Stomach (tissue), 4 donors: ENCODE data around the gene FAM229A.

Experiments used
- POLR2A ChIP-seq, 4 donors: fragments of 450-650 bp; IDR thresholded peaks; one replicate each; pipeline ENCODE4 v1.6.1; 2016; ENCODE audit warnings: antibody characterized with exemption in 4 of 4, control low read depth in 2 of 4, mild to moderate bottlenecking in 1 of 4, moderate library complexity in 1 of 4
- TF ChIP-seq, protein P1 (sequence below), 7 experiments: fragments of 450-650 bp in 4 of 7; fragments of 200-600 bp in 3 of 7; sonication (generic) in 3 of 7; IDR thresholded peaks; one replicate each; pipeline ENCODE4 v1.5.1; 2016 to 2019; ENCODE audit warnings: antibody characterized with exemption in 7 of 7, control low read depth in 2 of 7, mild to moderate bottlenecking in 1 of 7

DNA sequence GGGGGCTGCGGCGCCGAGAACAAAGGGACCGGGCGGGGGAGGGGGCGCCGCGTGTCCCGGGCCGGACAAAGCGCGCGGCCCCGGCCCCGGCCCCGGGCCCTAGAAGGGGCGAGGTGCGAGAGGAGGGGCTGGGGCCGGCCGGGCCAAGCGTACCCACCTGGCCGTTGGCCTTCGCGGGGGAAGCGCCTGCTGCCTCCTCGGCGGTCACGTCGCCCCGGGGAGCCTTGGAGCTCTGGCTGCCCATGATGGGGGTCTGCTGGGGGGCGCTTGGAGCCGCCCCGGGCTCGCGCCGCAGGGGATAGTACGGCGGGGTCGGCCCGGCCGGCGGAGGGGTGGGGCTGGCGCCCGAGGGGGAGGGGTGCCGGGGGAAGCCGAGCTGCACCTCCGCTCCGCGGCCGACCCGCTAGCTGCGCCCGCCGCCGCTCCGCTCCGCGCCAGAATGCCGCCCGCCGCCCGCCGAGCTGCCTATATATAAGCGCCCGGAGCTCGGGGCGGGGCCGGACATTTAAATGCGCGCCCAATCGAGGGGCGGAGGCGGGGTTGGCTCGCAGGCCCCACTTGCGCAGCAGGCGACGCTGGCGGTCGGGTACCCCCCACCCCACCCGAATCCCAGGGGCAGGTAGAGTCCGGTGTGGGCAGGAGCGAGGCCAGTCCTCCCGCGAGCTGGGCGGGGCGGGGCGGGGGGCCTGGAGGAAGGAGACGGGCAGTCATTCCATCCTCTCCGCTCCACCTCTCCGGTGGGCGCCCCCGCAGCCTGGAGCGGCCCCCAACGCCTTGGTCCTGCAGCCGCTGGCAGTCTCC is 26.3 kb downstream of the FAM229A start, which contains the start of gene MARCKSL1:
- TF ChIP-seq, protein P1, sequence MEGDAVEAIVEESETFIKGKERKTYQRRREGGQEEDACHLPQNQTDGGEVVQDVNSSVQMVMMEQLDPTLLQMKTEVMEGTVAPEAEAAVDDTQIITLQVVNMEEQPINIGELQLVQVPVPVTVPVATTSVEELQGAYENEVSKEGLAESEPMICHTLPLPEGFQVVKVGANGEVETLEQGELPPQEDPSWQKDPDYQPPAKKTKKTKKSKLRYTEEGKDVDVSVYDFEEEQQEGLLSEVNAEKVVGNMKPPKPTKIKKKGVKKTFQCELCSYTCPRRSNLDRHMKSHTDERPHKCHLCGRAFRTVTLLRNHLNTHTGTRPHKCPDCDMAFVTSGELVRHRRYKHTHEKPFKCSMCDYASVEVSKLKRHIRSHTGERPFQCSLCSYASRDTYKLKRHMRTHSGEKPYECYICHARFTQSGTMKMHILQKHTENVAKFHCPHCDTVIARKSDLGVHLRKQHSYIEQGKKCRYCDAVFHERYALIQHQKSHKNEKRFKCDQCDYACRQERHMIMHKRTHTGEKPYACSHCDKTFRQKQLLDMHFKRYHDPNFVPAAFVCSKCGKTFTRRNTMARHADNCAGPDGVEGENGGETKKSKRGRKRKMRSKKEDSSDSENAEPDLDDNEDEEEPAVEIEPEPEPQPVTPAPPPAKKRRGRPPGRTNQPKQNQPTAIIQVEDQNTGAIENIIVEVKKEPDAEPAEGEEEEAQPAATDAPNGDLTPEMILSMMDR (IDR thresholded peaks at IDR 0.05), result no peak
- TF ChIP-seq POLR2A (IDR thresholded peaks at IDR 0.05), result no peak
